NCI-H1417 treated with DMSO at 0.1 percent for 48 hours (cell line): ENCODE data around the gene FAM89A.
"Not testable (repeated sequence)": the region's sequence is repeated elsewhere in the genome, so short reads cannot be mapped to it uniquely, and the experiment has no call there.

Experiments
- DNase-seq: peaks from one replicate; lab custom pipeline; 2025; lab: John Stamatoyannopoulos, UW

FAM89A gene

GRCh38 chr1:231055271-231055670 is 15.2 kb upstream of the FAM89A start:
- no peak for DNase-seq

- no peak for DNase-seq
These were observed 13.6 kb upstream of the FAM89A start for GRCh38 chr1:231053493-231054162.

- no peak for DNase-seq
These were observed 12.7 kb upstream of the FAM89A start for GRCh38 chr1:231052777-231053176.

DNA sequence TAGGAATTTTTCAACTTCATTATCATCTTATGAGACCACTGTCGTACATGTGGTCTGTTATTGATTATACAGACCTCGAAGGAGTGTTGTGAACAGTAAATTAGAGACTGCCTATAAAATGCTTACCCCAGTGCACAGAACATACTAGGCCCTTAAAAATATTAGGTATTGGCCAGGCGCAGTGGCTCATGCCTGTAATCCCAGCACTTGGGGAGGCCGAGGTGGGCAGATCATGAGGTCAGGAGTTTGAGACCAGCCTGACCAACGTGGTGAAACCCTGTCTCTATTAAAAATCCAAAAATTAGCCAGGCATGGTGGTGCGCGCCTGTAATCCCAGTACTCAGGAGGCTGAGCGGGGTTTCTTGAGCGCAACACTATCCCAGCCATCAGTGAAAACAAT is 10.9 kb upstream of the FAM89A start:
- DNase-seq, result not testable (repeated sequence)

DNA sequence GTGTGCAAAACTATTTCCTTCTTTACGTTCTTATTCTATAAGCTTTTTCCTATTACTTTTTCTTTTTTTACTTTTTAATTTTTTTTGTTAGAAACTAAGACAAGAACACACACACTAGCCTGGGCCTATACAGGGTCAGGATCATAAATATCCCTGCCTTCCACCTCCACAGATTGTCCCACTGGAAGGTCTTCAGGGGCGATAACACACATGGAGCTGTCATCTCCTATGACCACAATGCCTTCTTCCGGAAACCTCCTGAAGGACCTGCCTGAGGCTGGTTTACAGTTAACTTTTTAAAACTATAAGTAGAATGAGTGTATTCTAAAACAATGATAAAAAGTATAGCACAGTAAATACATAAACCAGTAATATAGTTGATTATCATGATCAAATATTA is 10.3 kb upstream of the FAM89A start:
- no peak for DNase-seq

GRCh38 chr1:231049121-231049979 is 9.3 kb upstream of the FAM89A start:
- DNase-seq, result no peak

DNA sequence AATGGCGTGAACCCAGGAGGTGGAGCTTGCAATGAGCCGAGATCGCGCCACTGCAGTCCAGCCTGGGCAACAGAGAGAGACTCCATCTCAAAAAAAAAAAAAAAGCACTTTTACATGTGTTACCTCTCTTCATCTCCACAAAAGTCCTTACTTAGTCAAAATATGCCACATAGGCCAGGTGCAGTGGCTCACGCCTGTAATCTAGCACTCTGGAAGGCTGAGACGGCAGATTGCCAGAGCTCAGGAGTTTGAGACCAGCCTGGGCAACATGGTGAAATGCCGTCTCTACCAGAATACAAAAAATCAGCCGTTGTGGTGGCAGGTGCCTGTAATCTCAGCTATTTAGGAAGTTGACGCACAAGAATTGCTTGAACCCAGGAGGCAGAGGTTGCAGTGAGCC is 8.4 kb upstream of the FAM89A start:
- DNase-seq, result not testable (repeated sequence)

DNA sequence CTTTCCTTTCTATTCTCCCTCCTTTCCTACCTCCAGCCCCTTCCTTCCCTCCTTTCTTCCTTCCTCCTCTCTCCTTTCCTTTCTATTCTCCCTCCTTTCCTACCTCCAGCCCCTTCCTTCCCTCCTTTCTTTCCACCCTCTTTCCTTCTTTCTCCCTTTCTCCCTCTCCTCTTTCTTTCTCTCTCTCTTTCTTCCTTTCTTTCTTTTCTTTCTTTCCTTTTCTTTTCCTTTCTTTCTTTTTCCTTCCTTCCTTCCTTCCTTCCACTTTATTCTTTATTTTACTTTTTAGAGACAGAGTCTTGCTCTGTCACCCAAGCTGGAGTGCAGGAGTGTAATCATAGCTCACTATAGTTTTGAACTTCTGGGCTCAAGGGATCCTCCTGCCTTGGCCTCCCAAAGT is 7.5 kb upstream of the FAM89A start:
- not testable (repeated sequence) for DNase-seq

GRCh38 chr1:231046730-231047395 is 6.8 kb upstream of the FAM89A start:
- DNase-seq, result no peak

DNA sequence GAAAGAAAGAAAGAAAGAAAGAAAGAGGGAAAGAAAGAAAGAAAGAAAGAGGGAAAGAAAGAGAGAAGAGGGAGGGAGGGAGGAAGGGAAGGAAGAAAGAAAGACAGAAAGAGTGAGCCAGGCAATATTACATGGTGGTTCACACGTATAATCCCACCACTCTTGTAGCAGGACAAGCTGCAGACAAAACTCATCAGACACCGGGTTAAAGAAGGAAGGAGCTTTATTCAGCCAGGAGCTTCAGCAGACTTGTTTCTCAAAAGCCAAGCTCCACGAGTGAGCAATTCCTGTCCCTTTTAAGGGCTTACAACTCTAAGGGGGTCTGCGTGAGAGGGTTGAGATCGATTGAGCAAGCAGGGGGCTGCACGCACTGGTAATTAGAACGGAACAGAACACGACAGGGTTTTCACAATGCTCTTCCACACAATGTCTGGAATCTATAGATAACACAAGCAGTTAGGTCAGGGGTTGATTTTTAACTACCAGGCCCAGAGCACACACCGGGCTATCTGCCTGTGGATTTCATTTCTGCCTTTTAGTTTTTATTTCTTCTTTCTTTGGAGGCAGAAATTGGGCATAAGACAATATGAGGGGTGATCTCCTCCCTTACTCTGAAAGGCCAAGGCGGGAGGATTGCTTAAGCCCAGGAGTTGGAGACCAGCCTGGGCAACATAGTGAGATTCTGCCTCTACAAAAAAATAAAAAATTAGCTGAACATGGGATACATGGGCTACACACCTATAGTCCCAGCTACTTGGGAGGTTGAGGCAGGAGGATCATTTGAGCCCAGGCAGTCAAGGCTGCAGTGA is 6.1 kb upstream of the FAM89A start:
- not testable (repeated sequence) for DNase-seq

DNA sequence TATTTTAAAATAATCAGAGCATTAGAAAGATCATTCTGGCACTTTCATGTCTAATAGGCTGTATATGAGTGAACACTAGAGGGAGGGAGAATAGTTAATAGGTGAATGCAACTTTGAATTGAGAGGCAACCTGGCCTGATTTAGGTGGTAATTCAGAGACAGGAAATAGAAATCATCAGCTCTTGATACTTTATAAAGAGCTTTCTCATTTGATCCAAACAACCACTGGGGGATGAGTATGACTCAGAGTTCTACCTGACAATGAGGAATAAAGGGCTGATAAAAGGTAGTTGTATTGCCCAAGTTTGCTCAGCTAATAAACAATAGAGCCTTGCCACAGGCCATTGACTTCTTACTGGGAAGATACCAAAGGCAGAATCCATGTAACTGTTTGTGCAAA is 5.2 kb upstream of the FAM89A start:
- DNase-seq, result no peak

DNA sequence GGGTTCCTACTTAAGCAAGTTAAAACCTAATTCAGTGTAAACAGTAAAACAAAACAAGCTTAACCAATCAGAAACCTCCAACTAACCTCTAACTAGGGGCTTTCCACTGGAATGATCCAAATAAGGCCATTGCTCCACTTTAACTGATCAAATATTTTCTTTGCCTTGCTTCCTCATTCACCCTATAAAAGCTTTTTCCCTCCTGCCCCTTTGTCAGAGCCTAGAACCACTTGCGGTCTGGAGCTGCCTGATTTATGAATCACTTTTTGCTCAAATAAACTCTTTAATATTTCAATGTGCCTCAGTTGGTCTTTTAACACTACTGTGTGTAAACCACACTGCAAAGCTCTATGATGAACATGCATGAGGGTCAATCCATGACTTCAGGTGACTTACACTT is 4.5 kb upstream of the FAM89A start:
- no peak for DNase-seq

- no peak for DNase-seq
These were observed 1.7 kb upstream of the FAM89A start for GRCh38 chr1:231041719-231042261.

DNA sequence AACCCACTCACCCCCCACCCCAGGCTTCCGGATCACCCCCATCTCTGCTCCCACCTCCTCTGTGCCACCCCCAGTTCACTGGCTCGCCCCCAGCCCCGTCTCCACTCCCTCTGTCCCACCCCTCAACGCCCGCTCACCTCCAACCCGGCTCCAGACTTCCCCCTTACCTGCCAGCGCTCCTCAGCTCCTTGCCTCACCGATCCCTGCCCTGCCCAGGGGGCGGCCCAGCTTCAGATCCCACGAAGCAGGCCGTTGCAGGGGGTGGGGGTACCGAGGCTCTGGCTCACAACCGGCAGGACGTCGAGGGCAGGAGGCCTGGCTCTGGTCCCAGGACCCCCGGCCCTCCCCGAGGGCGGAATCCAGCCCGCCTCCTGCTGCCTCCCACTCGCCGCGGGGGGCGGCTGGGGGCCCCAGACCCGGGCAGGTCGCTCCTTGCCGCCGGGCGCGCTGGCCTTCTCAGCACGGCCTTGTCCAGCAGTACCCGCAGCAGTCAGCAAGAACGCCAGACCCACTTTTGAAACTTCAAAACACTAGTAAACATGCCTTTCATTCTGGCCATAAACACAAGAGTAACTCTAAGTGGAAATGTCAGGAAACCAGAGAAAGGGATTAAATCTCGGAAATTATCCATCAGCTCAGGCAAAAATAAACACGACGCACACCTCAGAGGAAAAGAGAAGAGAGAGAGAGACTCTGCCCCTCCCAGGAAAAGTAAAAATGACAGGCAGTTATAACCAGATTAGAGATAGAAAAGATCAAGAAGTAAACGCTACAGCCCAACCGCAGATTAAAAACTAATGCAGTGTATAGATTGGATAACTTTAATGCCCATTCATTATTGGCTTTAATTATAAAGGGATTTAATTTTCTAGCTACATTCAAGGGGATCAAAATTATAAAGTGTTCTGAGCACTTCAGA is 1.0 kb upstream of the FAM89A start:
- DNase-seq, result no peak

DNA sequence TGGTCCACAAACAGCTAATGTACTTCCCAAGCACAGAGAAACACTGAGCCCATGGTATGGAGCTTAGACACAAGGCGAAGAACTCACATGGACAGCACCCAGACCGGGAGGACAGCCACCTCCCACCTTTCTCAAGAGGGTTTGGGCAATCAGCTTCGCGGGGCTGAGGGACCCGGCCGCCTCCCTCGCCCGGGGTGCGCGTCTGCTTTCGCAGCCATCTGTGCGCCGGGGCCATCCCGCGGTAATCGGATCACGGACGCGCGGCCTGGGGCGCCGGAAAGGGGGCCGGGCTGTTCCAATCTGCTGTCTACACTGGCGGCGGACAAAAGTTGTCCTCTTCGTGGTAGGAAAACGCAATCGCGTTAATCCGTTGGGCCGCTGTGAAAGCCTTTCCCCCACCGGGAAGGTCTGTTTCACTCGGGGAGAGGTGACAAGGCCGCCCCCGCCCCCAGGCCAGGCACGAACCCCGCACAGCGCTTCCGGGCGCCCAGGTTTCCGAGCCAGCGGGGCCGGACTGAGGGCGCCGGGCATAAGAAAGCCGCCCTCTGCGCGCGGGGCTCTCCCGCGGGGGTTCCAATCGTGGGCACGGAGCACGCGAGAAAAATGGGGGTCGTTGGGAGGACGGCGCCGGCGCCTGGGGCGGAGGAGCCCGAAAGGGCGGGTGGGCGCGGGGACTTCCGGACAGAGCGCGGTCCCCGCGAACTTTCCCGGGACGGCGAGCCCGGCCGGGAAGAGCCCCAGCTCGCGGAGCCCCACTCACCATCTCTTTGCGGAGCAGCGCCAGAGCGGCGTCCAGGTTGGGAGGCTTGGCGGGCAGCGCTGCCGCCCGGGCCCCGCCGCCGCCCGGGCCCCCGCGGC is 664 bp downstream of the FAM89A start:
- DNase-seq, result no peak

DNA sequence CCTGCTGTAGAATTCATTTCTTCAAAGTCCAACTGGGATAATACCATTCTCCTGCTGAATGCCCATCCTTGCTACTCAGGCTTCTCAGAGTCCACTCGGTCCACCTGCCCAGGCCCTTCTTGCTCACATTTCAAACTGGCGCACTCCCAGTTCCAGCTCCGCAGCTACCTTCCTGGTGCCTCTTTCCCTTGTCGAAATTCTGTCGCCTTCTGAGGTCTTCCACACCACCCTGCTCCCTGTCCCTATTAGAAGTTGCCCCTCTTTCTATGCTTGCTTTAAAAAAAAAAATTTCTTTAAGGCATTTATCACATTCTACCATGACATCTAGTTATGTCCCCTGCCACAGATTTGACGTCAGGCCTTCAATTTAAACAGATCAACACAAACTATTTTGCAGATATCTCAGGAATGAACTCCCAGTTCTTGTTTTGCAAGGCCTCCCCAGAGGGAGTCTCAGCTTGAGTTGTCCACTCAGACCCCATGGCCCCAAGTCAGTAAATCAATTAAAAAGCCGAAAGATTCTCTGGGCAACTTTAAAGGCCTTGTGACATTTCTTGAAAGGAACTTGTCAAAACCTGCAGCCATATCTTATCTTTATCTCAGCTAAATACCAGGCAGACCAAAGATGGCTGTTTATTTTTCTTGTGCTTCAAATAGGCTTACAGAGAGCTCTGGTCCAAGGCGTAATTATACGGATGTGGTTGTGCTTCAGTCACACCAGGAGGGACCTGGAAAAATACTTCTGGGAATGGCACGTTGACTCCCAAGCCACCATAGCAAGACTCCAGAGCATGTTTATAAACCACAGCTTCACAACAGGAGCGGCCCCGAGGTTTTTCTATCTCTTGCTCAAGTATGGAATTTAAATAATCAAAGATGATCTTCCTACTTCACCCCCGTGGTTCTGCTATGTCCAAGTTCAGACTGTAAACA is 2.2 kb downstream of the FAM89A start:
- DNase-seq, result no peak

GRCh38 chr1:231036416-231036815 is 3.6 kb downstream of the FAM89A start:
- no peak for DNase-seq

GRCh38 chr1:231035799-231036198 is 4.3 kb downstream of the FAM89A start:
- DNase-seq, result no peak

DNA sequence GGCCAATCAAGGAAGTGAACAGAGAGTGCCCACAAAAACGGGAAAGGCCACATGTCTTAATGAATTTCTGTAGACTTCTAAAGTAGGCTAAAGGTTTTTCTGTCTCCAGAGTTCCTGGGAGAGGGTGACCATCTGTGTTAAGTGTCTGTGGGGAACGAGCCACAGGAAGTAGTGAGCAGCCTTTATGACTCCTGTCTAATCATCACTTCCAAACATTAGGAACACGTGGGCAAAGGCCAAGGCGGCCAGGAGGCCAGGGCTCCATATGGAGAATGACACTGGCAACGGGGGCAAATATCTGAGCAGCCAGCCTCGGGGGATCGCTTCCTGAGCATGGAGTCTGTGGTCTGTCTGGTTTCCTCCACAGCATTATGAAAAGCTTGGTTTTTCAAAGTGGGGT is 7.1 kb downstream of the FAM89A start:
- DNase-seq, result no peak
